Cardiac septum (tissue), 1 donor: ENCODE measurements around the gene FAM135A. TPM values are rescaled to one million over a fixed set of nuclear protein-coding genes. Genes with fewer than 3 reads are reported as not detected.
"Not testable (repeated sequence)": the region's sequence is repeated elsewhere in the genome, so short reads cannot be mapped to it uniquely, and the experiment has no call there.

ENCODE experiments used
- DNase-seq: peaks from one replicate; pipeline ENCODE4 v3.0.0-alpha.2; 2020; ENCODE audit warnings: low spot score
- intact Hi-C: fragments of 100-400 bp; cut with DNase I; formaldehyde crosslinking; loops from one replicate; pipeline ENCODE4 v1.14.0; 2022
- total RNA-seq: library from RNA; stranded (reverse); fragmentation: NEBNext Ultra II Directional; extraction: Animal tissue kit (Norgen Biotek cat#: 25700); gene quantifications from one replicate; pipeline ENCODE4 v1.2.1, GENCODE V29; 2021
- donor health status: DM: no; HTN: no; CAD: no.

Gene FAM135A
- total RNA-seq, 1 donor from 2014 or later: 14.2 TPM

- intact Hi-C loops: no loop called here
- DNase-seq: no peak
These were observed 162.7 kb downstream of the FAM135A start for GRCh38 chr6:70575899-70576495.

DNA sequence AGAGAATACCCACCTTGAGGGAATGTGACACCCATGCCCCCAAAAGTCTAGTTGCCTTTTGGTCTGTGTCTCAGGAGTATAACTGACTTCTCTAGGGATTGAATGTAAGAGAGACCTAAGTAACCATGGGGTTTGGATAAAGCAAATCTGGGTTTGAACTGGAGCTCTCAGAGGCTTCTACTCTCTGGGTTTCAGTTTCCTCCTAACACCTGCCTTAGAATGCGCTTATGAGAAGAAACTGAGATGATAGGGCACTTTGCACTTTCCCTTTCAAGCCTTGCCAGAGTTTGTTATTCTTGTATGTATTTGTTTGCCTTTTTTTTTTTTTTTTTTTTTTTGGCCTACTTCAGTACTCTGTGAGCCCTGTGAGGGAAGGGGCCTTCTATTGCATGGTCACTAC, 172.8 kb downstream of the FAM135A start:
- no peak for DNase-seq
- intact Hi-C loops: no loop called here

- no peak for DNase-seq
- intact Hi-C loops: no loop called here
These were observed 177.1 kb downstream of the FAM135A start for GRCh38 chr6:70590400-70590799.

DNA sequence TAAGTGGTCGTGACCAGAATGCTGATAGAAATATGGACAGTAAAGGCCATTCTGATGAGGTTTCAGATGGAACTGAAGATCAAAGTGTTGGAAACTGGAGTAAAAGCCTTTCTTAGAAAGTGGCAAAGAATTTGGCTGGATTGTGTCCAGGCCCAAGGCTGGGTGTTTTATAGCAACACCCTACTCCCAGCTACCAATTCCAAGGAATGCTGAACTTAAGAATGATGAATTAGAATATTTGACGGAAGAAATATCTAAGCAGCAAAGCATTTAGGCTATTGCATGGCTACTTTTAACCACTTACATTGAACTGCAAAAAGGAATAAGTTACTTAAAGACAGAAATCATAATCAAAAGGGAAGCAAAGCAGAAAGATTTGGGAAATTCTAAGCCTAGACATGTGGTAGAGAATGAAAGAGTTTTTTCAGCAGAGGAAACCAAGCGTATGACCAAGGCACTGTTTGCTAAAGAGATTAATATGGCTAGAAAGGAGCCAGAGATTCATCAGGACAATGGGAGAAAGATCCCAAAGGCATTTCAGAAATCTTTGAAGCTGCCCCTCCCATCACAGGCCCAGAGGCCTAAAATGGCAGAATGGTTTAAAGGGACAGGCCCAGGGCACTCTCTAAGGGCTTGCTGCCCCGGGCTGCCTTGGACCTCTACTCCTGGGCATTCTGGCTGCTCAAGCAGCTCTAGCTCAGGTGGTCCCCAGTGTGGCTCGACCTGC, 179.2 kb downstream of the FAM135A start:
- no peak for DNase-seq
- intact Hi-C loops: no loop called here

DNA sequence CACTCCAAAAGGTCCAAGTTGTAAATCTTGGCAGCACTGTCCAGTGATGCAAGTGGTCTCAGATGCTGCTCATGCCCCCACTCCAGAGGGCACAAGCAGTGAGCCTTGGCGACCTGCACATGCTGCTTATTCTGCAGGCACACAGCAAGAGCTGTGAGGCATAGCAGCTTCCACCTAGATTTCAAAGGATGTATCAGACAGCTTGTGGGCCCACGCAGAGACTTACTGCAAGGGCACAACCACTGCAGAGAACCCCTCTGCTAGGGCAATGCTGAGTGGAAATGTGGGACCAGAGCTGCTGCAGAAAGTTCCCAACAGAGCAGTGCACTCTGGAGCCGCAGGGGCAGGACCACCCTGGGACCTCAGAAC, 179.8 kb downstream of the FAM135A start:
- no peak for DNase-seq
- intact Hi-C loops: no loop called here

DNA sequence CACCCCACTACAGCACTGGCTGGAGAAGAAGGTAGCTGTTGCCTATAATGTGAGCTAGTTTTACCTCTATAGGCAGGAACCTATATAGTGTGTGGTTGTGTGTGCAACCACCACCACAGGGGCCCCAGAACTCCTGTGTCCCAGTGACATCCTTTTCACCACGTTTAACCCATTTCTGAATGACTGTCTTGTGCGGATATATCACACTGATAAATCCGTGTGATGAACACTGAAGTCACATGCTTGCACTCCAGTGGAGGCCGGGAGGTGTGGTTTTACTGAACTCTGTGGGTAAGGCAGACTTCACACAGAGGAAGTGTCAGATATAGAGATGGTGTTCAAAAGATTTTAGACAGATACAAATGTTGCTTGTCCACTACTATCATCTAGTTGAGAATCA, 185.9 kb downstream of the FAM135A start:
- intact Hi-C loops: no loop called here
- DNase-seq: no peak

DNA sequence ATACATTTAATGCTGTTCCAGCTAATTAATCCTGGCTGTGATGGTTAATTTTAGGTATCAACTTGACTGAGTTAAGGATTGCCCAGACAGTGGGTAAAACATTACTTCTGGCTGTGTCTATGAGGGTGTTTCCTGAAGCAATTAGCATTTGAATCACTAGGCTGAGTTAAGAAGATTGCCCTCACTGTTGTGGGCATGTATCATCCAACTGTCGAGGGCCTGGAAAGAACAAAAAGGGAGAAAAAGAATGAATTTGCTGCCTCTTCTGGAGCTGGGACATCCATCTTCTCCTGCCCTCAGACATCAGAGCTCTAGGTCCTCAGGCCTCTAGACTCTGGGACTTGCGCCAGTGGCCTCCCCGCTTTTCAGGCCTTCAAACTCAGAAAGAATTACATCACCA, 187.7 kb downstream of the FAM135A start:
- no peak for DNase-seq
- intact Hi-C loops: no loop called here

- DNase-seq: no peak
- intact Hi-C loops: no loop called here
These were observed 190.9 kb downstream of the FAM135A start for GRCh38 chr6:70604254-70604653.

- DNase-seq, intact Hi-C loops: not testable (repeated sequence)
These were observed 194.1 kb downstream of the FAM135A start for GRCh38 chr6:70607371-70607770.

- intact Hi-C loops, DNase-seq: not testable (repeated sequence)
These were observed 195.9 kb downstream of the FAM135A start for GRCh38 chr6:70609181-70609580.

Other genes starting within 250 kb of the FAM135A start
- 2.6 TPM for gene COL9A1, start 110.4 kb upstream of the FAM135A start, total RNA-seq
- gene SDHAF4, start 153.4 kb downstream of the FAM135A start, total RNA-seq: 14.7 TPM